ENCODE results near the gene ANAPC2. TPM values are rescaled to one million over a fixed set of nuclear protein-coding genes. Genes with fewer than 3 reads are reported as not detected.
A peak's percentile ranks its signal among the peaks of the same experiment; 100 is the strongest.

ANAPC2 gene
- total and polyA plus RNA-seq, 4 donors = 9.3 to 32.6 (median 19.6) TPM

- Histone ChIP-seq H3K9ac (ENCODE audit: low read depth in 1 of 2, low read length in 2 of 2) (peak within 1 kb of the TSS; percentile 30 to 40), H3K36me3 (ENCODE audit: control insufficient read depth in 4 of 4, insufficient read depth in 3 of 4, low read depth in 1 of 4, low read length in 3 of 4) (no peaks in the 10 kb centered on the region), H3K27me3 (ENCODE audit: control insufficient read depth in 4 of 4, insufficient read depth in 4 of 4, low read length in 3 of 4) (no peaks in the 10 kb centered on the region), H3K9me3 (ENCODE audit: control insufficient read depth in 4 of 4, low read length in 3 of 4) (no peaks in the 10 kb centered on the region), H3K4me3 (ENCODE audit: low read depth in 1 of 3, low read length in 3 of 3) (peak within 1 kb of the TSS; percentile 66 to 90 (median 83)), H3K27ac (ENCODE audit: low read depth in 1 of 2, low read length in 2 of 2) (peak within 1 kb of the TSS; percentile 58 to 87), H3K4me1 (ENCODE audit: control insufficient read depth in 4 of 4, insufficient read depth in 4 of 4, low read length in 3 of 4) (peaks cover 30 to 84% (median 73%) of the 10 kb centered on the region in 4 donors)
- peak; percentile 85 for TF ChIP-seq REST (IDR thresholded peaks at IDR 0.05)
- TF ChIP-seq CTCF (IDR thresholded peaks at IDR 0.05; ENCODE audit: low read depth, low read length, missing input control) = no peak
- TF ChIP-seq FOXA2 (IDR thresholded peaks at IDR 0.05) = no peak
- peak; percentile 79 to 90 for TF ChIP-seq RXRA (IDR thresholded peaks at IDR 0.05)
- TF ChIP-seq MAX (IDR thresholded peaks at IDR 0.05) = peak; percentile 59
- peak; percentile 90 to 98 for TF ChIP-seq HNF4A (conservative IDR thresholded peaks at IDR 0.05)
- peak; percentile 33 for TF ChIP-seq ZBTB33 (IDR thresholded peaks at IDR 0.05)
- TF ChIP-seq GABPA (IDR thresholded peaks at IDR 0.05 in 1 of 2, conservative IDR thresholded peaks at IDR 0.05 in 1 of 2) = peak in 1 of 2 donors; percentile 87
- peak in 1 of 2 donors; percentile 19 for TF ChIP-seq RAD21 (IDR thresholded peaks at IDR 0.05)
- TF ChIP-seq ATF3 (IDR thresholded peaks at IDR 0.05) = no peak
- TF ChIP-seq SP1 (IDR thresholded peaks at IDR 0.05) = peak; percentile 97
- peak; percentile 88 for TF ChIP-seq NR2F2 (IDR thresholded peaks at IDR 0.05)
- TF ChIP-seq TAF1 (conservative IDR thresholded peaks at IDR 0.05) = no peak
- TF ChIP-seq HNF4G (IDR thresholded peaks at IDR 0.05) = peak; percentile 81
- TF ChIP-seq EGR1 (IDR thresholded peaks at IDR 0.05; ENCODE audit: low read depth in 2 of 2) = peak in 1 of 2 donors; percentile 61
- TF ChIP-seq JUND (IDR thresholded peaks at IDR 0.05) = no peak
- TF ChIP-seq FOXA1 (IDR thresholded peaks at IDR 0.05) = no peak
- TF ChIP-seq YY1 (IDR thresholded peaks at IDR 0.05) = peak; percentile 89
- peak; percentile 98 for DNase-seq (ENCODE audit: low spot score)
- under 1% methylated on average over 117 of the region's 118 CpGs for WGBS
Observed at GRCh38 chr9:137200311-137201204, 12.2 kb upstream of the ANAPC2 start, which contains the start of gene TPRN. Gene TPRN, minus strand, starts transcription at chr9:137200741. Its CDS starts 30 bp downstream, at chr9:137200711.
